GM18868 (cell line): Measurements from ENCODE around the gene PPWD1.
"Not testable (repeated sequence)": the region's sequence is repeated elsewhere in the genome, so short reads cannot be mapped to it uniquely, and the experiment has no call there.

Source experiments
- ATAC-seq: cut with Tn5 transposase; IDR thresholded peaks from one replicate; pipeline ENCODE4 v1.9.1; 2021; ENCODE audit warnings: mild to moderate bottlenecking, moderate library complexity; ENCODE audit not compliant: unreplicated experiment

Gene PPWD1

DNA sequence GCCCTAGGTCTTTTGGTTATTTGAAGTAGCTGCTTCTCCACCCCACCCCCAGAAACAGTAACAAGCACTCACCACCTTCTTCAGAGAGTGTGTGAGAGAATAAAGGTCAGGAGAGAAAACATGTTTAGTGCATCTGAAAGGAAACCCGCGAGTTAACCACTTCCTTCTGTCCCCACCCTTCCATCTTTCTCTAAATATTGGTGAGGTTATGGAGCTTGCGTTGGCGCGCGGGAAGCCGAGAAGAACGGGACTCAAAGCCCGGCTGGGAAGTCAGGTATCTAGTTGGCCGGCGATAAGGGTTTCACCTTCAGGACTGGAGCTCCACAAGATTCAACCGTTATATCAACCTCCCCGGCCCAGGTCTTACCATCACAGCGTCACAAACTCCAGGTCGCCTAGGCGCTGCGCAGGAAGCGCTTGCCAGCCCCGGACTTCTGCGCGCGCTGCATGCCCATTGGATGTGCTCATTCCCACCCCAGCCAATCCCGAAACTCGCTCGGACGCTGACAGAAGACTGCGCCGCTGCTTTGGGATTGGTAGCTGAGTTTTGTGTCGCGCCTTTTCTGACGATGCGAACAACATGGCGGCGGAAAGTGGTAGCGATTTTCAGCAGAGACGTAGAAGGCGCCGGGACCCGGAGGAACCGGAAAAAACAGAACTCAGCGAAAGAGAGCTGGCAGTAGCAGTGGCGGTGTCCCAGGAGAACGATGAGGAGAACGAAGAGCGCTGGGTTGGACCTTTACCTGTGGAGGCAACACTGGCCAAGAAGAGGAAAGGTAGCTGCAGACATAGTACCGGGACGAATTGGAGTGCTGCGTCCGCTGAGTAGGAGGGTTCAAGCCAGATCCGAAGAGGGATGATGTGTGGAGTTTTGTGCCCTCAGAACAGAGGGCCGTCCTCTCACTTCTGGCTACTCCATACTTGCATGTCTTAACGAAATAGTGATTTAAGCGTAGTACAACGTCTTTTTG is at the start of gene PPWD1, which contains the start of gene CENPK:
Gene PPWD1 (plus strand): TSS at position 566 of the 971 bp plus-strand sequence. CDS start 15 bp downstream, at position 581.
Gene CENPK (minus strand): TSS at position 438 of the 971 bp plus-strand sequence. CDS start 8,261 bp downstream, outside the sequence.
- ATAC-seq: peak; percentile 100

DNA sequence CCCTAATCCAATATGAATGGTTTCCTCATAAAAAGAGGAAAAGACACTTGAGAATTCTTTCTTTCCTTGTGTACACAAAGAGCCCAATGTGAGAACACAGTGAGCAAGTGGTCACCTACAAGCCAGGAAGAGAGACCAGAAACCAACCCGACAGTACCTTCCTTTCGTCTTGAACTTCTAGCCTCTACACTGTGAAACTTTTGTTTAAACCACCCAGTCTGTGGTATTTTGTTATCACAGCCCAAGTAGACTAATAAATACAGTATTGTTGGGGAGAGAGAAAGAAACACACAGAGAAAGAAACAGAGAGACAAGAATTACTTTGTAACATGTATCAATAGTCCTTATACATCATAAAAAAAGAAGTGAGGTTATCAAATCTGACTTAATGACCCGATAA is 37.4 kb upstream of the PPWD1 start:
- ATAC-seq: no peak

- ATAC-seq: no peak
These were observed 32.2 kb upstream of the PPWD1 start for GRCh38 chr5:65530904-65531303.

GRCh38 chr5:65535529-65535987 is 27.5 kb upstream of the PPWD1 start:
- no peak for ATAC-seq

GRCh38 chr5:65539827-65540226 is 23.3 kb upstream of the PPWD1 start:
- no peak for ATAC-seq

DNA sequence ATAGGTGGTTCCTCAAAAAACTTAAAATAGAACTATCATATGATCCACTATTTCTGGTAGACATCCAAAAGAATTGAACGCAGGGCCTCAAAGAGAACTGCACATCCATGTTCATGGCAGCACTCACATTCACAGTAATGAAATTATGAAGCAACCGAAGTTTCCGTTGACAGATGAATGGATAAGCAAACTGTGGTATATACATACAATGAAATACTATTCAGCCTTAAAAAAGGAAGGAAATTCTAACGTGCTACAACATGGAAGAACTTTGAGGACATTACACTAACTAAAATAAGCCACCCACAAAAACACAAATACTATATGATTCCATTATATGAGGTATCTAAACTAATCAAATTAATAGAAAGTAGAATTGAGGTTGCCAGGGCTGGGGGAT is 18.6 kb upstream of the PPWD1 start:
- ATAC-seq: no peak

GRCh38 chr5:65546141-65546540 is 17.0 kb upstream of the PPWD1 start:
- no peak for ATAC-seq

DNA sequence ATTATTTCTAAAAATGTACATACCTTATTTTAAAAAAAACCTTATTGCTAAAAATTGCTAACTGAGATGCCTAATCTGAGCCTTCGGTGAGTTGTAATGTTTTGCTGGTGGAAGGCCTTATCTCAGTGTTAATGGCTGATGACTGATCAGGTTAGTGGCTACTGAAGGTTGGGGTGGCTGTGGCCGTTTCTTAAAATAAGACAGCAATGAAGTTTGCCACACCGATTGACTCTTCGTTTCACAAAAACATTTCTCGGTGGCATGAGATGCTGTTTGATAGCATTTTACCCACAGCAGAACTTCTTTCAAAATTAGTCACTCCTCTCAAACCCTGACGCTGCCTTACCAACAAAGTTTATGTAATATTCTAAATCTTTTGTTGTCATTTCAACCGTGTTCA is 14.8 kb upstream of the PPWD1 start:
- ATAC-seq: no peak

- ATAC-seq: no peak
These were observed 9.2 kb upstream of the PPWD1 start for GRCh38 chr5:65553941-65554340.

DNA sequence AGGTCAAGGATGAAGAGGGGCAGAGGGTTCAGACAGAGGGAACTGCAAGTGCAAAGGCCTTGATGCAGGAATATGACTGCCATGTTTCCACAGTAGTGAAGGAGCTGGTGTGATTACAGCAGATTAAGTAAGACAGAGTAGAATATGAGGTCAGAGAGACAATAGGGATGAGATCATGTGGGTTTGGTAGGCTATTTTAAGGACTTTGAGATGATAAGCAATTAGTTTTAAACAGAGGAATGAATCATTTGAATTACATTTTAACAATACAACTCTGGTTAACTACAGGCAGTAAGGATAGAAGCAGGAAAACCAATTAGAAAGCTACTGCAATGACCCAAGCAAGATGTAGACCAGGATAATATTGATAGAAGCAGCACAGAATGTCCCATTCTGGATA is 7.8 kb upstream of the PPWD1 start:
- no peak for ATAC-seq

DNA sequence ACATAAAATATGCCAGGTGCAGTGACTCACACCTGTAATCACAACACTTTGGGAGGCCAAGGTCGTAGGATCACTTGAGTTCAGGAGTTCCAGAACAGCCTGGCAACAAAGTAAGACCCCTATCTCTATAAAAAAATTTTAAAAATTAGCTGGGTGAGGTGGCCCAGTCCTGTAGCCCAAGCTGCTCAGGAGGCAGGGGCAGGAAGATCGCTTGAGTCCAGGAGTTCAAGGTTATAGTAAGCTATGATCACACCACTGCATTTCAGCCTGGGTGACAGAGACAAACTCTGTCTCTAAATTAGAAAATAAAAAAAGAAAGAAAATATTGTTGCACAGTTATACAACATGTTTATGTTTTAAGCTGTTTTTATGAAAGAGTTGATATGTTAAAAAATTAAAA is 6.9 kb upstream of the PPWD1 start:
- ATAC-seq: no peak

- no peak for ATAC-seq
These were observed 6.4 kb upstream of the PPWD1 start for GRCh38 chr5:65556718-65557117.

DNA sequence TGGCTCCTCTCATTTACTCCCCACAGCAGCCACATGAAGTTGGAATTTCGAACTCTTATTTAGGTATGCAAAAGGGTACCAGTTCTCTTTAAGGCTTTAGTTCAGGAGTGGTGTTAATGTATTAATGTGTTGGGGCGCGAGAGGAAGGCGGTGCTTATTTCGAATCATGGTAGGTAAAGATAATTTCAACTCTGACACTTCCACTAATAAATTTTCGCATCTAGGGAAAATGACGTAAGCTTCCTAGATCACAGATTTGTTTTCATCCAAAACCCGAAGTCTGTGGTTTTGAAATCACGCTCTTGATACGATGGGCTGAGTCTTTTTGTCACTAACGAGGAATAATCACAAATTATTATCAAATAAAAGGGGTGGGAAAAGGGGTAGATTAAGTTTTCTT is 681 bp downstream of the PPWD1 start:
- no peak for ATAC-seq

DNA sequence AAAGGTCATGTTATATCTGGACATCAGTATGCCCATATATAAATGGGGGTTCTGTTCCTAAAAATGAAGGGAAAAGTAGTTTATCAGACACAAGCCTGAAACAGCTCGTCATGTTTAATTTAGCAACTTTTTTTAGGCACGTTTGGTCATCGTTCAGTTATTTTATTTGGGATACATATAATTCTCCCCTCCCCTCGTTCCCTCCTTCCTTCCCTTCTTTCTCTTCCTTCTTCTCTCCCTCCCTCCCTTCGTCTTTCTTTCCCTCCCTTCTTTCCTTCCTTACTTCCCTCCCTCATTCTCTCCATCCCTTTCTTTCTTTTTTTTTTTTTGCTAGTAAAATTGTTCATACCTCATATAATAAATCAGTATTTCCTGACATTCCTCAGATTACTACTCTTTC is 3.4 kb downstream of the PPWD1 start:
- ATAC-seq: no peak

DNA sequence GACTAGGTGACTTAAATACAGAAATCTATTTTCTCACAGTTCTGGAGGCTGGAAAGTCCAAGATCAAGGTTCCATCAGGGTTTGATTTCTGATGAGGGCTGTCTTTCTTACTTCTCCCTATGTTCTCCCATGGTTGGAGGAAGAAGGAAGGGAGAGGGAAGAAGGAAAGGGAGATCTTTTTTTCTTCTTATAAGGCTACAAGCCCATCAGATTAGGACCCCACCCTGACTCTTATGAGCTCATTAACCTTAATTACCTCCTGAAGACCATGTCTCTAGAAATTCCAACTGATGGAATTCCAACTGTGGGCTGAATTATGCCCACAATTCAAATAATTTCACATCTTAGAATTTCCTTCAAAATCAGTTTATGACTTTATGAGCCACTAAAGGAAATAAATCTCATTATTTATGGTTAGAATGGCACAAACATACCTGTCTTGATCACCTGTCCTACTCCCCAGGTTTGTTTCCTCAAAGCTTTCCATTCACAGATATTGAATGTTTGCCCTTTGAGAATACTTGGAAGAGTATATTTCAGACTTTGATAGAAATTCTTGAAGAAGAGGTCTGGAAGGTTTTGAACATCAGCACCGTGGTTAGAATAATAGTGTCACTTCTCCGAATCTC is 7.6 kb downstream of the PPWD1 start:
- ATAC-seq: no peak

- ATAC-seq: no peak
These were observed 14.0 kb downstream of the PPWD1 start for GRCh38 chr5:65577141-65577540.

DNA sequence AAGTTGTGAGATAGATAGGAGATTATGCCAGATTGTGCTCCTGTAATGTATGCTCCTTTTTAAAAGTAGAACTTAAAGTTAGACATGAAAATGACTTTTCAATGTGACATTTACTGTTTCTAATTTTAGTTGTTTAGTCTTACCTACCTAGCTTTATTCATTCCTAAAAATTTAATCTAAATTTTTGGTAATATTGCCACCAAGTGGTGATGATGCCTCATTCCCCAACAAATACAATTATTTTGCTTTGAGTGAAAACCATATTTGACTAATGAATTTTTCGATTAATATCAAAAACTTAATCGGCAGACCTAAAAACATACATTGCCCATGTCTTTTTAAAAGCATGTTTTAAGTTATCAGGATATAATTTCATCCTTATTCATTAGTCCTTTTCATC is 25.6 kb downstream of the PPWD1 start:
- no peak for ATAC-seq

GRCh38 chr5:65601761-65602160 is 38.7 kb downstream of the PPWD1 start:
- not testable (repeated sequence) for ATAC-seq

DNA sequence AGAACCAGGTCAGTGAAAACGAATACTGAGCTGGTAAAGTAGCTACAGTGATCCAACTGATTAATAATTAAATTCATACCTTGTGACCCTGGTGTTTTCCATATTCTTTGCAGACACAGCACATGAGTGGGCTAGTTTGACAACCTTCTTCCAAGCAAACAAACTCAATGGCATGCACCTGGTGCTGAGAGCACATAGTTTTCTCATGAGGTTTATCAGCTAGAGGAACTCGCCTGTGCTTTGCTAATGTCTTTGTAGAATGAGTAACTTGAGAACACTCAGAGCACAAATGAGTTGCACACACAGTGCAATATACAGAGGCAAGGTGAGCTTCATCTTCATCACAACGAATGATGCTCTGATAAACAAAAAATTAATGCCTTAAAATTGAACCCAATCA is 48.4 kb downstream of the PPWD1 start:
- no peak for ATAC-seq

- no peak for ATAC-seq
These were observed 49.3 kb downstream of the PPWD1 start for GRCh38 chr5:65612298-65612907.

DNA sequence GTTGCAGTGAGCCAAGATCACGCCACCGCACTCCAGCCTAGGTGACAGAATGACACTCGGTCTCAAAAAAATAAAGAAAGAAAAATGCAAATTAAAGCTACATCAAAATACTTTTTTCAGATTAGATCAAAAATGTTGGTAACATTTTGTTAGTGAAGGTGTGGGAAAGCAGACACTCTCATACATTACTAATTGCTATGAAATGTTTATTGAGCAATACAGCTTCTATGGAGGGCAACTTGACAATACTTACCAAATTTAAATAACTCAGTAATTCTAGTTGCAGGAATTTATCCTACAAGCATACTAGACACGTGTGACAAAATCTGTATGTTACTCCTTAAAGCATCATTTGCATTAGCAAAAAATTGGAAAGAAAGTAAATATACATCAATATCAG is 56.9 kb downstream of the PPWD1 start:
- ATAC-seq: no peak
